Endodermal cell (in vitro differentiated cells): Measurements from ENCODE around the gene TRIO. TPM values are rescaled to one million over a fixed set of nuclear protein-coding genes. Genes with fewer than 3 reads are reported as not detected.

Experiments used
- DNase-seq: peaks from one replicate; pipeline ENCODE4 v3.0.0-alpha.2; 2017
- H3K27ac ChIP-seq: 2 replicates; pipeline ENCODE4 v1.5.1; 2013; ENCODE audit warnings: mild to moderate bottlenecking, low read depth, low read length, moderate library complexity
- H3K27me3 ChIP-seq: 2 replicates; pipeline ENCODE4 v1.6.1; 2013; ENCODE audit warnings: mild to moderate bottlenecking, low read length, moderate library complexity; ENCODE audit not compliant: insufficient read depth, control insufficient read depth, poor library complexity, severe bottlenecking
- H3K36me3 ChIP-seq: 2 replicates; pipeline ENCODE4 v1.7.0; 2013; ENCODE audit warnings: mild to moderate bottlenecking, low read length, moderate library complexity; ENCODE audit not compliant: control insufficient read depth, insufficient read depth
- H3K4me1 ChIP-seq: one replicate; pipeline ENCODE4 v1.7.0; 2013; ENCODE audit warnings: low read length; ENCODE audit not compliant: control insufficient read depth, insufficient read depth
- H3K4me3 ChIP-seq: 2 replicates; pipeline ENCODE4 v1.5.1; 2013; ENCODE audit warnings: mild to moderate bottlenecking, low read length, moderate library complexity
- H3K9ac ChIP-seq: 2 replicates; pipeline ENCODE4 v1.6.1; 2013; ENCODE audit warnings: mild to moderate bottlenecking, low read length, moderate library complexity; ENCODE audit not compliant: poor library complexity, severe bottlenecking; ENCODE audit errors: extremely low read depth
- H3K9me3 ChIP-seq: 2 replicates; pipeline ENCODE4 v1.6.1; 2013; ENCODE audit warnings: mild to moderate bottlenecking, low read length, moderate library complexity; ENCODE audit not compliant: control insufficient read depth
- H3K27ac Mint-ChIP-seq: 2 replicates; pipeline ENCODE4 v1.8.0; 2020; ENCODE audit warnings: mixed read lengths
- H3K27me3 Mint-ChIP-seq: 2 replicates; pipeline ENCODE4 v1.8.0; 2021; ENCODE audit warnings: mild to moderate bottlenecking, mixed read lengths; ENCODE audit not compliant: insufficient read depth
- H3K36me3 Mint-ChIP-seq: 2 replicates; pipeline ENCODE4 v1.8.0; 2020; ENCODE audit warnings: low read depth, mixed read lengths
- H3K4me1 Mint-ChIP-seq: 2 replicates; pipeline ENCODE4 v1.8.0; 2020; ENCODE audit warnings: mixed read lengths
- H3K4me3 Mint-ChIP-seq: 2 replicates; pipeline ENCODE4 v1.8.0; 2020; ENCODE audit warnings: mild to moderate bottlenecking, moderate library complexity, mixed read lengths
- H3K9me3 Mint-ChIP-seq: 2 replicates; pipeline ENCODE4 v1.8.0; 2020; ENCODE audit warnings: mild to moderate bottlenecking, mixed read lengths
- WGBS, 2 experiments: methylation state at CpG; one replicate each; pipeline versions ENCODE4 v1.1.5 to v1.1.7; 2013; ENCODE audit warnings: missing lambda C conversion rate in 2 of 2, mixed read lengths in 1 of 2; ENCODE audit not compliant: insufficient coverage in 1 of 2, insufficient read length in 1 of 2; 5-methylcytosine and 5-hydroxymethylcytosine counted together
- total RNA-seq, 2 donors: library from RNA; stranded (reverse); fragmentation: NEBNext Ultra II Directional in 1 of 2; extraction: Animal tissue kit (Norgen Biotek cat#: 25700) in 1 of 2; gene quantifications; 2 replicates in 1 of 2; 3 replicates in 1 of 2; pipeline ENCODE4 v1.2.1, GENCODE V29; 2021
- TF ChIP-seq, protein P1 (sequence below): fragments of 200-600 bp; sonication (generic); conservative IDR thresholded peaks from 2 replicates; pipeline ENCODE4 v1.5.0; 2021; ENCODE audit warnings: antibody characterized with exemption, mild to moderate bottlenecking

The TRIO gene
- total RNA-seq, 2 donors from 2014 or later = 88.3 to 109 TPM

DNA sequence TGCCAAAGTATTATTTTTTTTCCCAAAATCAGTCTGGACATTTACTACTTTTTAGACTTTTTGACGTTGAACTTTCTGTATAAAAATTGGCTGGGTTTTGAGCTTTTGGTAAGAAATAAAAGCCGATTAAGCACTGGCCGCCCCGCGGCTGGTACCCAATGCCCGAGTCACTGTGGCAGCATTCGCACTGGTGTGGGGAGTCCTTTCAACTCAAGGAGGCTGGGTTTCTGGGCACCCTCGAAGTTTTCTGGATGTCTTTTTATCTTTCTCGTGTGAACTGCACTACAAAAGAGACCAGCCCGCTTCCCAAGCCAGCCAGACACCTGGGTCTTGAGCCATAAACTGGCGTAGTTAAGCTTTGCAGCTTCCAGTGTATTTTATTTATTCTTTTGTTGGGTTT is 366.4 kb downstream of the TRIO start:
- no peaks in the 10 kb centered on the region for H3K4me1 ChIP-seq
- H3K36me3 Mint-ChIP-seq = peaks cover 20% of the 10 kb centered on the region
- H3K4me3 ChIP-seq = no peak overlapping the region
- H3K4me1 Mint-ChIP-seq = no peaks in the 10 kb centered on the region
- TF ChIP-seq, protein P1, sequence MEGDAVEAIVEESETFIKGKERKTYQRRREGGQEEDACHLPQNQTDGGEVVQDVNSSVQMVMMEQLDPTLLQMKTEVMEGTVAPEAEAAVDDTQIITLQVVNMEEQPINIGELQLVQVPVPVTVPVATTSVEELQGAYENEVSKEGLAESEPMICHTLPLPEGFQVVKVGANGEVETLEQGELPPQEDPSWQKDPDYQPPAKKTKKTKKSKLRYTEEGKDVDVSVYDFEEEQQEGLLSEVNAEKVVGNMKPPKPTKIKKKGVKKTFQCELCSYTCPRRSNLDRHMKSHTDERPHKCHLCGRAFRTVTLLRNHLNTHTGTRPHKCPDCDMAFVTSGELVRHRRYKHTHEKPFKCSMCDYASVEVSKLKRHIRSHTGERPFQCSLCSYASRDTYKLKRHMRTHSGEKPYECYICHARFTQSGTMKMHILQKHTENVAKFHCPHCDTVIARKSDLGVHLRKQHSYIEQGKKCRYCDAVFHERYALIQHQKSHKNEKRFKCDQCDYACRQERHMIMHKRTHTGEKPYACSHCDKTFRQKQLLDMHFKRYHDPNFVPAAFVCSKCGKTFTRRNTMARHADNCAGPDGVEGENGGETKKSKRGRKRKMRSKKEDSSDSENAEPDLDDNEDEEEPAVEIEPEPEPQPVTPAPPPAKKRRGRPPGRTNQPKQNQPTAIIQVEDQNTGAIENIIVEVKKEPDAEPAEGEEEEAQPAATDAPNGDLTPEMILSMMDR = no peak
- H3K9me3 ChIP-seq = no peaks in the 10 kb centered on the region
- H3K27ac Mint-ChIP-seq = no peak overlapping the region
- H3K27ac ChIP-seq = no peak overlapping the region
- H3K27me3 ChIP-seq = no peaks in the 10 kb centered on the region
- H3K36me3 ChIP-seq = peaks cover 5% of the 10 kb centered on the region
- no peak overlapping the region for H3K9ac ChIP-seq
- 86 to 89% methylated on average over 9 to 11 of the region's 11 CpGs for WGBS, 2 experiments
- DNase-seq = no peak
- H3K4me3 Mint-ChIP-seq = no peak overlapping the region
- H3K9me3 Mint-ChIP-seq = no peaks in the 10 kb centered on the region
- no peaks in the 10 kb centered on the region for H3K27me3 Mint-ChIP-seq

- TF ChIP-seq, protein P1 = no peak
- no peak for DNase-seq
- H3K9me3 Mint-ChIP-seq = no peaks in the 10 kb centered on the region
These were observed 367.1 kb downstream of the TRIO start for GRCh38 chr5:14510156-14510734.

DNA sequence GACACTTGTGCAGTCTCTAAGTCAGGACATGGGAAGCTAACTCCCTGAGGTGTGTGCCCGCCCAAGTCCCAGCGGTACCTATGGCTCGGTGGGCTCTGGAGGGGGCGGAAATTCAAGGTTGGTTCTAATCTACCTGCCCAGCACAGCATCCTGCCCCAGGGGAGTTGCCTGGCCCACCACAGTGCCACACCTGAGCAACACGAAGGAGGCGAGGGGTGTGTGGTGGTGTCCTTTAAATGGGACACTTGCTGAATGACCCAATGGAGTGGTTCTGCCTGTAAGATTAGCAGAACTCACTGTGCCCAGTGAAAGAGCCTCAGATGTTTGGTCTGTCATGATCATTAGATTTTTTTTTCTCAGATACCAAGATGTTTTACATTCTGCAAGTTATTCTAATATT is 367.7 kb downstream of the TRIO start:
- no peaks in the 10 kb centered on the region for H3K4me1 Mint-ChIP-seq

More at GRCh38 chr5:14510156-14510734, 367.1 kb downstream of the TRIO start:
- no peaks in the 10 kb centered on the region for H3K4me1 ChIP-seq
- no peak overlapping the region for H3K9ac ChIP-seq
- no peaks in the 10 kb centered on the region for H3K27me3 ChIP-seq
- peaks cover 5% of the 10 kb centered on the region for H3K36me3 ChIP-seq
- no peak overlapping the region for H3K4me3 ChIP-seq
- H3K4me3 Mint-ChIP-seq = no peak overlapping the region
- H3K27ac Mint-ChIP-seq = no peak overlapping the region
- H3K9me3 ChIP-seq = no peaks in the 10 kb centered on the region
- H3K27ac ChIP-seq = no peak overlapping the region
- H3K4me1 Mint-ChIP-seq = no peaks in the 10 kb centered on the region
- 94 to 97% methylated on average over 11 of the region's 11 CpGs for WGBS, 2 experiments
- no peaks in the 10 kb centered on the region for H3K27me3 Mint-ChIP-seq
- H3K36me3 Mint-ChIP-seq = peaks cover 20% of the 10 kb centered on the region

More for the DNA sequence above, 367.7 kb downstream of the TRIO start:
- H3K4me3 ChIP-seq = no peak overlapping the region
- no peaks in the 10 kb centered on the region for H3K9me3 ChIP-seq
- Mint-ChIP-seq H3K27me3 (no peaks in the 10 kb centered on the region), H3K36me3 (peaks cover 17% of the 10 kb centered on the region), H3K4me3 (no peak overlapping the region), H3K9me3 (no peaks in the 10 kb centered on the region), H3K27ac (no peak overlapping the region)
- no peaks in the 10 kb centered on the region for H3K27me3 ChIP-seq
- H3K9ac ChIP-seq = no peak overlapping the region
- 92 to 100% methylated on average over 4 to 6 of the region's 6 CpGs for WGBS, 2 experiments
- TF ChIP-seq, protein P1 = no peak
- H3K4me1 ChIP-seq = no peaks in the 10 kb centered on the region
- no peak for DNase-seq
- no peak overlapping the region for H3K27ac ChIP-seq
- H3K36me3 ChIP-seq = peaks cover 5% of the 10 kb centered on the region
